HFF-Myc (cell line): ENCODE measurements around the gene IL3.
"Not testable (repeated sequence)": the region's sequence is repeated elsewhere in the genome, so short reads cannot be mapped to it uniquely, and the experiment has no call there.

Experiments
- DNase-seq: peaks from one replicate; pipeline ENCODE4 v3.0.0-alpha.2; 2011; ENCODE audit warnings: low read depth; ENCODE audit errors: extremely low read depth
- H3K4me3 ChIP-seq: replicated peaks from 2 replicates; pipeline ENCODE4 v1.5.1; 2011; ENCODE audit warnings: low read depth, mild to moderate bottlenecking, control low read depth, low read length
- CTCF ChIP-seq: IDR thresholded peaks from 2 replicates; pipeline ENCODE4 v1.5.1; 2012; ENCODE audit warnings: mild to moderate bottlenecking, low read depth, low read length, control low read depth; ENCODE audit errors: missing control alignments

The IL3 gene

DNA sequence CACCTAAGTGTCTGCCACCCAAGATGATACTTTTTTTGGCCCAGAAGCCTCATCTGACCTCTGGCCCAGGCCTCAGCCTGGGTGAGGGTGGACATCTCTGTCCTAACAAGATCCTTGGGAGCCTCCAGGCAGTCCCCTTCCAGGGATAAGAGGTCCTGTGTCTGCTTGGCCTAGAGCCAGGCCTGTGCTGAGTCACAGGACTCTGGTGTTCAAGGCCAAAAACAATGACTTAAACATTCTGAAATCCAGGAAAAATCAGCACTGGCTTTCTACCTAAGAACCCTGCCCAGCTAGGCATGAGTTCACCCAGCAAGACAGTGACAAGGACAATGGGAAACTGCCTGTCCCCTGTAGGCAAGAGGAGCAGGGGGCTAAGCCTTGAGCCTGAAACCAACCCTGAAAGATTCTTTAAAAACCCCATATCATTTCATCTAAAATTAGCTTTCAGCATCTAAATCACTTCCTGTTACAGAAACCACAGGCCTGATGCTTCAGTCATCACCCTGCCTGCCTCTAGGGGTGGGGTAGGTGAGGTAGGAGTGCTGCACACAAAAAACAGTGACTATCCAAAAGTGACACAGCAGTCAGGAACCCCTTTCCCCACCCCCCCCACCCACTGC is 43.0 kb downstream of the IL3 start:
- no peak for TF ChIP-seq CTCF
- H3K4me3 ChIP-seq, result no peak overlapping the region
- peak; percentile 81 for DNase-seq

DNA sequence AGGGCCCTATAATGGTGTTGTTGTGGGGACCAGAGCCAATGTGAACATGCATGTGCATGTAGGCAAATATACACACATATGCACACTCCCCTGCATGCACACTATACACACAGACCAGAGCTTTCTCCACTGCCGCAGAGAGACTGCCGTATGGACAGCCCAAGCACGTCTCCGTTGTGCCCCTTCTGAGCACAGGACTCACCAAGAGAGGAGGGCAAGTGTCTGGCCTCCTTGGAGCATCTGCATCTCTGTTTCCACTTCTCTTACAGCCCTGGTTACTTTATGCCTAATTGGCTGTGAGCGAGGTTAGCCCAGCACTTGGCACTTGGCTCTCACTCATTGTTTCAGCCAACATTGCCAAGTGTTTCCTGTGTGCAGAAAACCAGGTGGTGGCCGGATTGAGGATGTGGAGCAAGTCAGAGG is 43.5 kb downstream of the IL3 start:
- H3K4me3 ChIP-seq, result no peak overlapping the region
- no peak for DNase-seq
- no peak for TF ChIP-seq CTCF

DNA sequence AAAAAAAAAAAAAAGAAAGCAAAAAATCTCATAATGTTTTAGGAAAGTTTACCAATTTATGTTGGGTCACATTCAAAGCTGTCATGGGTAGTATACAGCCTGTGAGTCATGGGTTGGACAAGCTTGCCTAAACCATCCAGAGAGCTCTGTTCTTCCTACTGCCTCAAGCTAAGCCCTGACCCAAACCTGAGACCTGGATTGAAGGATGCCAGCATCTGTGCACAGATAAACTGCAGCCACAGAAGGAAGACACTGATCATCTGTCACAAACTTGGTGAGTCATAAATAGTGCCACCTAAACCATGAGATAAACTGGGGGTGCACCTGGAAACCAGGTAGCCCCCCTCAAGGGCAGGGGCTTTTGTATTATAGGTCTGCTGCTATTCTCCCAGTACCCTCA is 44.1 kb downstream of the IL3 start:
- no peak overlapping the region for H3K4me3 ChIP-seq
- no peak for DNase-seq
- no peak for TF ChIP-seq CTCF

- DNase-seq, result no peak
- no peak for TF ChIP-seq CTCF
- H3K4me3 ChIP-seq, result no peak overlapping the region
These were observed 45.2 kb downstream of the IL3 start for GRCh38 chr5:132105688-132106087.

GRCh38 chr5:132108495-132108894 is 48.0 kb downstream of the IL3 start:
- DNase-seq, result not testable (repeated sequence)

DNA sequence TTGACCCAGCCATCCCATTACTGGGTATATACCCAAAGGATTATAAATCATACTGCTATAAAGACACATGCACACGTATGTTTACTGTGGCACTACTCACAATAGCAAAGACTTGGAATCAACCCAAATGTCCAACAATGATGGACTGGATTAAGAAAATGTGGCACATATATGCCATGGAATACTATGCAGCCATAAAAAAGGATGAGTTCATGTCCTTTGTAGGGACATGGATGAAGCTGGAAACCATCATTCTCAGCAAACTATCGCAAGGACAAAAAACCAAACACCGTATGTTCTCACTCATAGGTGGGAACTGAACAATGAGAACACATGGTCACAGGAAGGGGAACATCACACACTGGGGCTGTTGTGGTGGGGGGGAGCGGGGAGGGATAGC is 48.5 kb downstream of the IL3 start:
- not testable (repeated sequence) for H3K4me3 ChIP-seq, DNase-seq

More at GRCh38 chr5:132108495-132108894, 48.0 kb downstream of the IL3 start:
- H3K4me3 ChIP-seq, result not testable (repeated sequence)

GRCh38 chr5:132109494-132110053 is 49.1 kb downstream of the IL3 start:
- H3K4me3 ChIP-seq, result no peak overlapping the region
- no peak for DNase-seq
- no peak for TF ChIP-seq CTCF

DNA sequence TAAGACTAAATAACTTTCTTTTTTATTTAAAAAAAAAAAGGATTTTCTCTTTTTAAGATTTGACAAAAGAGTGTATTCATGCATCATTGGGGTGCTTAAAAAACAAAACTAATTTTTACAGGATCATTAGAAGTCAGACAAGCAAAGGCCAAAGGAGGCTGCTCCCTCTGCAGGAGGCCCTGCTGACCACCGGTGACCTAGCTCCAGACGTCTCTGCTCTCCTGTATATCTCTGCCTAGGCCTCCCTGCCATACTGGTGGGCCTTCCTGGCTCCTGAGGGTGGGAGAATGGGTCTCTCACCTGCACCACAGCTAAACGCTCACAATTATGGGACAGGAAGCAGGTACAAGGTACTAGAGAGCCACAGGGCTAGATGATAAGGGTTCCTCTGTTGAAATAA is 49.7 kb downstream of the IL3 start:
- no peak for TF ChIP-seq CTCF
- H3K4me3 ChIP-seq, result no peak overlapping the region
- DNase-seq, result no peak
